ENCODE results near the gene NKPD1.

Gene NKPD1

GRCh38 chr19:45154064-45154827 is 6.5 kb downstream of the NKPD1 start:
- H3K4me3 Mint-ChIP-seq: peak overlapping the region; percentile 42
- no peaks in the 10 kb centered on the region for H3K9me3 Mint-ChIP-seq
- peaks cover 4% of the 10 kb centered on the region for H3K36me3 Mint-ChIP-seq (ENCODE audit: low read depth)
- no peak overlapping the region for H3K27ac Mint-ChIP-seq
- H3K27me3 Mint-ChIP-seq (ENCODE audit: low read depth): peaks cover 30% of the 10 kb centered on the region
- peaks cover 12% of the 10 kb centered on the region for H3K4me1 Mint-ChIP-seq (ENCODE audit: low read depth)
- DNase-seq (ENCODE audit: low spot score): no peak

- no peak overlapping the region for H3K27ac Mint-ChIP-seq
- DNase-seq (ENCODE audit: low spot score): peak; percentile 14
Measured at GRCh38 chr19:45153339-45154063, 7.3 kb downstream of the NKPD1 start.

GRCh38 chr19:45152504-45153338 is 8.1 kb downstream of the NKPD1 start:
- Mint-ChIP-seq H3K4me1 (ENCODE audit: low read depth) (peaks cover 14% of the 10 kb centered on the region), H3K4me3 (peak overlapping the region; percentile 71), H3K27ac (peak overlapping the region; percentile 31), H3K9me3 (no peaks in the 10 kb centered on the region), H3K27me3 (ENCODE audit: low read depth) (peaks cover 25% of the 10 kb centered on the region), H3K36me3 (ENCODE audit: low read depth) (peaks cover 5% of the 10 kb centered on the region)
- peak; percentile 32 for DNase-seq (ENCODE audit: low spot score)

More at GRCh38 chr19:45153339-45154063, 7.3 kb downstream of the NKPD1 start:
- H3K4me1 Mint-ChIP-seq (ENCODE audit: low read depth): peaks cover 14% of the 10 kb centered on the region
- H3K36me3 Mint-ChIP-seq (ENCODE audit: low read depth): peaks cover 5% of the 10 kb centered on the region
- peaks cover 30% of the 10 kb centered on the region for H3K27me3 Mint-ChIP-seq (ENCODE audit: low read depth)
- peak overlapping the region; percentile 71 for H3K4me3 Mint-ChIP-seq
- no peaks in the 10 kb centered on the region for H3K9me3 Mint-ChIP-seq

GRCh38 chr19:45151821-45152503 is 8.8 kb downstream of the NKPD1 start:
- H3K27ac Mint-ChIP-seq: no peak overlapping the region
- peaks cover 23% of the 10 kb centered on the region for H3K27me3 Mint-ChIP-seq (ENCODE audit: low read depth)
- DNase-seq (ENCODE audit: low spot score): no peak

GRCh38 chr19:45151320-45151719 is 9.5 kb downstream of the NKPD1 start:
- peak overlapping the region; percentile 36 for H3K4me3 Mint-ChIP-seq

More at GRCh38 chr19:45151821-45152503, 8.8 kb downstream of the NKPD1 start:
- H3K9me3 Mint-ChIP-seq: no peaks in the 10 kb centered on the region
- H3K4me1 Mint-ChIP-seq (ENCODE audit: low read depth): peaks cover 14% of the 10 kb centered on the region
- peak overlapping the region; percentile 36 for H3K4me3 Mint-ChIP-seq
- H3K36me3 Mint-ChIP-seq (ENCODE audit: low read depth): peaks cover 5% of the 10 kb centered on the region

GRCh38 chr19:45150751-45151281 is 10.0 kb downstream of the NKPD1 start:
- Mint-ChIP-seq H3K27ac (no peak overlapping the region), H3K36me3 (ENCODE audit: low read depth) (peaks cover 5% of the 10 kb centered on the region), H3K4me3 (no peak overlapping the region), H3K27me3 (ENCODE audit: low read depth) (peaks cover 23% of the 10 kb centered on the region), H3K4me1 (ENCODE audit: low read depth) (peaks cover 14% of the 10 kb centered on the region), H3K9me3 (no peaks in the 10 kb centered on the region)
- no peak for DNase-seq (ENCODE audit: low spot score)

More at GRCh38 chr19:45151320-45151719, 9.5 kb downstream of the NKPD1 start:
- Mint-ChIP-seq H3K4me1 (ENCODE audit: low read depth) (peaks cover 14% of the 10 kb centered on the region), H3K36me3 (ENCODE audit: low read depth) (peaks cover 5% of the 10 kb centered on the region), H3K27ac (no peak overlapping the region), H3K9me3 (no peaks in the 10 kb centered on the region), H3K27me3 (ENCODE audit: low read depth) (peaks cover 23% of the 10 kb centered on the region)
- no peak for DNase-seq (ENCODE audit: low spot score)

GRCh38 chr19:45150180-45150579 is 10.6 kb downstream of the NKPD1 start:
- DNase-seq (ENCODE audit: low spot score): no peak
- peaks cover 14% of the 10 kb centered on the region for H3K4me1 Mint-ChIP-seq (ENCODE audit: low read depth)
- H3K36me3 Mint-ChIP-seq (ENCODE audit: low read depth): peaks cover 5% of the 10 kb centered on the region
- H3K27me3 Mint-ChIP-seq (ENCODE audit: low read depth): peaks cover 21% of the 10 kb centered on the region
- no peak overlapping the region for H3K27ac Mint-ChIP-seq
- no peaks in the 10 kb centered on the region for H3K9me3 Mint-ChIP-seq
- no peak overlapping the region for H3K4me3 Mint-ChIP-seq

GRCh38 chr19:45149129-45149528 is 11.7 kb downstream of the NKPD1 start:
- H3K36me3 Mint-ChIP-seq (ENCODE audit: low read depth): peaks cover 5% of the 10 kb centered on the region
- DNase-seq (ENCODE audit: low spot score): no peak
- peaks cover 16% of the 10 kb centered on the region for H3K27me3 Mint-ChIP-seq (ENCODE audit: low read depth)
- no peak overlapping the region for H3K4me3 Mint-ChIP-seq
- peaks cover 11% of the 10 kb centered on the region for H3K4me1 Mint-ChIP-seq (ENCODE audit: low read depth)
- H3K9me3 Mint-ChIP-seq: no peaks in the 10 kb centered on the region
- H3K27ac Mint-ChIP-seq: no peak overlapping the region

- H3K27ac Mint-ChIP-seq: no peak overlapping the region
Measured at GRCh38 chr19:45147835-45148676, 12.7 kb downstream of the NKPD1 start.

GRCh38 chr19:45146741-45147205 is 14.0 kb downstream of the NKPD1 start:
- Mint-ChIP-seq H3K27me3 (ENCODE audit: low read depth) (peaks cover 5% of the 10 kb centered on the region), H3K4me1 (ENCODE audit: low read depth) (peaks cover 3% of the 10 kb centered on the region), H3K9me3 (no peaks in the 10 kb centered on the region), H3K27ac (no peak overlapping the region), H3K4me3 (no peak overlapping the region), H3K36me3 (ENCODE audit: low read depth) (peaks cover 9% of the 10 kb centered on the region)
- no peak for DNase-seq (ENCODE audit: low spot score)

More at GRCh38 chr19:45147835-45148676, 12.7 kb downstream of the NKPD1 start:
- Mint-ChIP-seq H3K4me1 (ENCODE audit: low read depth) (peaks cover 7% of the 10 kb centered on the region), H3K4me3 (no peak overlapping the region), H3K36me3 (ENCODE audit: low read depth) (peaks cover 8% of the 10 kb centered on the region), H3K27me3 (ENCODE audit: low read depth) (peaks cover 11% of the 10 kb centered on the region), H3K9me3 (no peaks in the 10 kb centered on the region)
- no peak for DNase-seq (ENCODE audit: low spot score)

GRCh38 chr19:45146251-45146650 is 14.5 kb downstream of the NKPD1 start:
- DNase-seq (ENCODE audit: low spot score): no peak
- Mint-ChIP-seq H3K4me1 (ENCODE audit: low read depth) (peaks cover 3% of the 10 kb centered on the region), H3K27ac (no peak overlapping the region), H3K27me3 (ENCODE audit: low read depth) (no peaks in the 10 kb centered on the region), H3K9me3 (no peaks in the 10 kb centered on the region), H3K36me3 (ENCODE audit: low read depth) (peaks cover 9% of the 10 kb centered on the region), H3K4me3 (no peak overlapping the region)
